ENCODE results near the gene NLRP9.

NLRP9 gene

GRCh38 chr19:55667958-55668357 lies 70.2 kb downstream of the NLRP9 start:
- Histone ChIP-seq H3K4me3 (ENCODE audit: low read depth in 1 of 2, low read length in 2 of 2) (no peak overlapping the region), H3K36me3 (ENCODE audit: insufficient read depth, low read length) (peaks cover 81% of the 10 kb centered on the region), H3K4me1 (ENCODE audit: insufficient read depth, low read length) (no peaks in the 10 kb centered on the region), H3K27ac (ENCODE audit: low read depth, low read length) (no peak overlapping the region), H3K27me3 (ENCODE audit: control insufficient read depth in 1 of 2, insufficient read depth in 2 of 2, low read length in 2 of 2) (no peaks in the 10 kb centered on the region), H3K9ac (ENCODE audit: low read length) (no peak overlapping the region), H3K9me3 (ENCODE audit: low read length) (no peaks in the 10 kb centered on the region)

- H3K27ac ChIP-seq (ENCODE audit: low read depth, low read length) = no peak overlapping the region
- H3K4me3 ChIP-seq (ENCODE audit: low read depth in 1 of 2, low read length in 2 of 2) = no peak overlapping the region
- no peaks in the 10 kb centered on the region for H3K9me3 ChIP-seq (ENCODE audit: low read length)
- peaks cover 84% of the 10 kb centered on the region for H3K36me3 ChIP-seq (ENCODE audit: insufficient read depth, low read length)
- no peaks in the 10 kb centered on the region for H3K27me3 ChIP-seq (ENCODE audit: control insufficient read depth in 1 of 2, insufficient read depth in 2 of 2, low read length in 2 of 2)
- no peaks in the 10 kb centered on the region for H3K4me1 ChIP-seq (ENCODE audit: insufficient read depth, low read length)
- no peak overlapping the region for H3K9ac ChIP-seq (ENCODE audit: low read length)
Measured at GRCh38 chr19:55667511-55667910, 70.7 kb downstream of the NLRP9 start.

- Histone ChIP-seq H3K9me3 (ENCODE audit: low read length) (no peaks in the 10 kb centered on the region), H3K9ac (ENCODE audit: low read length) (no peak overlapping the region), H3K36me3 (ENCODE audit: insufficient read depth, low read length) (peaks cover 84% of the 10 kb centered on the region), H3K4me1 (ENCODE audit: insufficient read depth, low read length) (no peaks in the 10 kb centered on the region), H3K27ac (ENCODE audit: low read depth, low read length) (no peak overlapping the region), H3K27me3 (ENCODE audit: control insufficient read depth in 1 of 2, insufficient read depth in 2 of 2, low read length in 2 of 2) (no peaks in the 10 kb centered on the region), H3K4me3 (ENCODE audit: low read depth in 1 of 2, low read length in 2 of 2) (no peak overlapping the region)
Measured at GRCh38 chr19:55667006-55667381, 71.2 kb downstream of the NLRP9 start.

GRCh38 chr19:55666343-55667005 lies 71.7 kb downstream of the NLRP9 start:
- H3K4me1 ChIP-seq (ENCODE audit: insufficient read depth, low read length) = no peaks in the 10 kb centered on the region
- no peak overlapping the region for H3K4me3 ChIP-seq (ENCODE audit: low read depth in 1 of 2, low read length in 2 of 2)
- no peak overlapping the region for H3K9ac ChIP-seq (ENCODE audit: low read length)
- peaks cover 90% of the 10 kb centered on the region for H3K36me3 ChIP-seq (ENCODE audit: insufficient read depth, low read length)
- H3K9me3 ChIP-seq (ENCODE audit: low read length) = no peaks in the 10 kb centered on the region
- no peaks in the 10 kb centered on the region for H3K27me3 ChIP-seq (ENCODE audit: control insufficient read depth in 1 of 2, insufficient read depth in 2 of 2, low read length in 2 of 2)
- no peak overlapping the region for H3K27ac ChIP-seq (ENCODE audit: low read depth, low read length)

GRCh38 chr19:55663846-55664536 lies 74.2 kb downstream of the NLRP9 start:
- no peak overlapping the region for H3K27ac ChIP-seq (ENCODE audit: low read depth, low read length)
- no peak overlapping the region for H3K4me3 ChIP-seq (ENCODE audit: low read depth in 1 of 2, low read length in 2 of 2)
- no peaks in the 10 kb centered on the region for H3K9me3 ChIP-seq (ENCODE audit: low read length)
- H3K9ac ChIP-seq (ENCODE audit: low read length) = no peak overlapping the region
- H3K4me1 ChIP-seq (ENCODE audit: insufficient read depth, low read length) = peaks cover under 1% of the 10 kb centered on the region
- peaks cover 90% of the 10 kb centered on the region for H3K36me3 ChIP-seq (ENCODE audit: insufficient read depth, low read length)
- H3K27me3 ChIP-seq (ENCODE audit: control insufficient read depth in 1 of 2, insufficient read depth in 2 of 2, low read length in 2 of 2) = no peaks in the 10 kb centered on the region

GRCh38 chr19:55661826-55662225 lies 76.4 kb downstream of the NLRP9 start:
- Histone ChIP-seq H3K4me3 (ENCODE audit: low read depth in 1 of 2, low read length in 2 of 2) (no peak overlapping the region), H3K4me1 (ENCODE audit: insufficient read depth, low read length) (peaks cover 23% of the 10 kb centered on the region), H3K9ac (ENCODE audit: low read length) (no peak overlapping the region), H3K9me3 (ENCODE audit: low read length) (no peaks in the 10 kb centered on the region), H3K27me3 (ENCODE audit: control insufficient read depth in 1 of 2, insufficient read depth in 2 of 2, low read length in 2 of 2) (no peaks in the 10 kb centered on the region), H3K36me3 (ENCODE audit: insufficient read depth, low read length) (peaks cover 70% of the 10 kb centered on the region), H3K27ac (ENCODE audit: low read depth, low read length) (no peak overlapping the region)

GRCh38 chr19:55660991-55661390 lies 77.2 kb downstream of the NLRP9 start:
- Histone ChIP-seq H3K4me1 (ENCODE audit: insufficient read depth, low read length) (peaks cover 31% of the 10 kb centered on the region), H3K27me3 (ENCODE audit: control insufficient read depth in 1 of 2, insufficient read depth in 2 of 2, low read length in 2 of 2) (no peaks in the 10 kb centered on the region), H3K9me3 (ENCODE audit: low read length) (no peaks in the 10 kb centered on the region), H3K4me3 (ENCODE audit: low read depth in 1 of 2, low read length in 2 of 2) (no peak overlapping the region), H3K36me3 (ENCODE audit: insufficient read depth, low read length) (peaks cover 62% of the 10 kb centered on the region), H3K9ac (ENCODE audit: low read length) (no peak overlapping the region), H3K27ac (ENCODE audit: low read depth, low read length) (no peak overlapping the region)

- peaks cover 56% of the 10 kb centered on the region for H3K36me3 ChIP-seq (ENCODE audit: insufficient read depth, low read length)
- H3K27ac ChIP-seq (ENCODE audit: low read depth, low read length) = no peak overlapping the region
- peaks cover 35% of the 10 kb centered on the region for H3K4me1 ChIP-seq (ENCODE audit: insufficient read depth, low read length)
- H3K27me3 ChIP-seq (ENCODE audit: control insufficient read depth in 1 of 2, insufficient read depth in 2 of 2, low read length in 2 of 2) = no peaks in the 10 kb centered on the region
- H3K4me3 ChIP-seq (ENCODE audit: low read depth in 1 of 2, low read length in 2 of 2) = no peak overlapping the region
- H3K9me3 ChIP-seq (ENCODE audit: low read length) = no peaks in the 10 kb centered on the region
- no peak overlapping the region for H3K9ac ChIP-seq (ENCODE audit: low read length)
Measured at GRCh38 chr19:55660404-55660803, 77.8 kb downstream of the NLRP9 start.

- Histone ChIP-seq H3K27ac (ENCODE audit: low read depth, low read length) (no peak overlapping the region), H3K4me1 (ENCODE audit: insufficient read depth, low read length) (peaks cover 35% of the 10 kb centered on the region), H3K9ac (ENCODE audit: low read length) (no peak overlapping the region), H3K4me3 (ENCODE audit: low read depth in 1 of 2, low read length in 2 of 2) (no peak overlapping the region), H3K27me3 (ENCODE audit: control insufficient read depth in 1 of 2, insufficient read depth in 2 of 2, low read length in 2 of 2) (no peaks in the 10 kb centered on the region), H3K36me3 (ENCODE audit: insufficient read depth, low read length) (peaks cover 54% of the 10 kb centered on the region), H3K9me3 (ENCODE audit: low read length) (no peaks in the 10 kb centered on the region)
Measured at GRCh38 chr19:55659822-55660221, 78.4 kb downstream of the NLRP9 start.

- Histone ChIP-seq H3K4me3 (ENCODE audit: low read depth in 1 of 2, low read length in 2 of 2) (no peak overlapping the region), H3K36me3 (ENCODE audit: insufficient read depth, low read length) (peaks cover 46% of the 10 kb centered on the region), H3K9ac (ENCODE audit: low read length) (no peak overlapping the region), H3K27ac (ENCODE audit: low read depth, low read length) (no peak overlapping the region), H3K4me1 (ENCODE audit: insufficient read depth, low read length) (peaks cover 35% of the 10 kb centered on the region), H3K27me3 (ENCODE audit: control insufficient read depth in 1 of 2, insufficient read depth in 2 of 2, low read length in 2 of 2) (no peaks in the 10 kb centered on the region), H3K9me3 (ENCODE audit: low read length) (no peaks in the 10 kb centered on the region)
Measured at GRCh38 chr19:55658846-55659459, 79.2 kb downstream of the NLRP9 start.
